Kidney capillary endothelial cell (primary cell): ENCODE results near the gene GREB1.
"Not testable (repeated sequence)": the region's sequence is repeated elsewhere in the genome, so short reads cannot be mapped to it uniquely, and the experiment has no call there.

Experiments
- DNase-seq: peaks from one replicate; pipeline ENCODE4 v3.0.0-alpha.2; 2018; ENCODE audit warnings: low spot score

The GREB1 gene

GRCh38 chr2:11635141-11635540, 101.3 kb downstream of the GREB1 start:
- DNase-seq = no peak

- DNase-seq = no peak
These were observed 102.9 kb downstream of the GREB1 start for GRCh38 chr2:11636593-11637295.

- no peak for DNase-seq
These were observed 103.7 kb downstream of the GREB1 start for GRCh38 chr2:11637546-11637945.

GRCh38 chr2:11639503-11639902, 105.7 kb downstream of the GREB1 start:
- no peak for DNase-seq

GRCh38 chr2:11640132-11640531, 106.3 kb downstream of the GREB1 start:
- no peak for DNase-seq

GRCh38 chr2:11642972-11643371, 109.1 kb downstream of the GREB1 start:
- DNase-seq = no peak

- no peak for DNase-seq
These were observed 110.4 kb downstream of the GREB1 start for GRCh38 chr2:11644293-11644692.

- no peak for DNase-seq
These were observed 112.7 kb downstream of the GREB1 start for GRCh38 chr2:11646530-11646929.

- DNase-seq = no peak
These were observed 114.2 kb downstream of the GREB1 start for GRCh38 chr2:11647834-11648600.

GRCh38 chr2:11649093-11649492, 115.2 kb downstream of the GREB1 start:
- DNase-seq = no peak

- DNase-seq = no peak
These were observed 118.2 kb downstream of the GREB1 start for GRCh38 chr2:11651856-11652548.

- DNase-seq = no peak
These were observed 118.7 kb downstream of the GREB1 start for GRCh38 chr2:11652553-11652952.

- DNase-seq = no peak
These were observed 121.7 kb downstream of the GREB1 start for GRCh38 chr2:11655495-11655894.

GRCh38 chr2:11656252-11656651, 122.4 kb downstream of the GREB1 start:
- DNase-seq = no peak

GRCh38 chr2:11656671-11657101, 122.8 kb downstream of the GREB1 start:
- no peak for DNase-seq

- DNase-seq = no peak
These were observed 123.3 kb downstream of the GREB1 start for GRCh38 chr2:11657195-11657594.

- no peak for DNase-seq
These were observed 123.8 kb downstream of the GREB1 start for GRCh38 chr2:11657646-11658045.

- DNase-seq = no peak
These were observed 124.6 kb downstream of the GREB1 start for GRCh38 chr2:11658208-11659114.

- no peak for DNase-seq
These were observed 125.2 kb downstream of the GREB1 start for GRCh38 chr2:11659115-11659475.

- no peak for DNase-seq
These were observed 126.0 kb downstream of the GREB1 start for GRCh38 chr2:11659851-11660250.

- DNase-seq = not testable (repeated sequence)
These were observed 126.6 kb downstream of the GREB1 start for GRCh38 chr2:11660396-11660795.

GRCh38 chr2:11661891-11662435, 128.1 kb downstream of the GREB1 start:
- DNase-seq = no peak
